UCSD-AML1 (cell line): Measurements from ENCODE around the gene SLC9A1.
"Not testable (repeated sequence)": the region's sequence is repeated elsewhere in the genome, so short reads cannot be mapped to it uniquely, and the experiment has no call there.

Experiments used
- DNase-seq: peaks from one replicate; lab custom pipeline; 2025; ENCODE audit not compliant: unreplicated experiment; lab: John Stamatoyannopoulos, UW

SLC9A1 gene

GRCh38 chr1:27135541-27136235, 19.2 kb downstream of the SLC9A1 start:
- DNase-seq, result no peak

- no peak for DNase-seq
Observed at GRCh38 chr1:27133991-27134390, 20.9 kb downstream of the SLC9A1 start.

- no peak for DNase-seq
Observed at GRCh38 chr1:27133158-27133557, 21.8 kb downstream of the SLC9A1 start.

GRCh38 chr1:27132624-27133023, 22.3 kb downstream of the SLC9A1 start:
- no peak for DNase-seq

- DNase-seq, result no peak
Observed at GRCh38 chr1:27132147-27132546, 22.8 kb downstream of the SLC9A1 start.

- DNase-seq, result no peak
Observed at GRCh38 chr1:27130798-27131197, 24.1 kb downstream of the SLC9A1 start.

GRCh38 chr1:27129225-27129624, 25.7 kb downstream of the SLC9A1 start:
- no peak for DNase-seq

- DNase-seq, result no peak
Observed at GRCh38 chr1:27127419-27127818, 27.5 kb downstream of the SLC9A1 start.

GRCh38 chr1:27126391-27126790, 28.5 kb downstream of the SLC9A1 start:
- DNase-seq, result no peak

- DNase-seq, result not testable (repeated sequence)
Observed at GRCh38 chr1:27125125-27125524, 29.8 kb downstream of the SLC9A1 start.

- no peak for DNase-seq
Observed at GRCh38 chr1:27124405-27124804, 30.5 kb downstream of the SLC9A1 start.

GRCh38 chr1:27122652-27123051, 32.3 kb downstream of the SLC9A1 start:
- peak; percentile 42 for DNase-seq

GRCh38 chr1:27120854-27121253, 34.1 kb downstream of the SLC9A1 start:
- no peak for DNase-seq

- DNase-seq, result no peak
Observed at GRCh38 chr1:27118440-27118689, 36.6 kb downstream of the SLC9A1 start.

GRCh38 chr1:27117733-27118439, 37.0 kb downstream of the SLC9A1 start:
- no peak for DNase-seq

- DNase-seq, result peak; percentile 37
Observed at GRCh38 chr1:27116697-27117096, 38.2 kb downstream of the SLC9A1 start.

- DNase-seq, result no peak
Observed at GRCh38 chr1:27116232-27116631, 38.7 kb downstream of the SLC9A1 start.

GRCh38 chr1:27114546-27114945, 40.4 kb downstream of the SLC9A1 start:
- no peak for DNase-seq

- DNase-seq, result peak; percentile 36
Observed at GRCh38 chr1:27113861-27114260, 41.1 kb downstream of the SLC9A1 start.

- peak; percentile 93 for DNase-seq
Observed at GRCh38 chr1:27111626-27112573, 43.0 kb downstream of the SLC9A1 start.

- DNase-seq, result peak; percentile 74
Observed at GRCh38 chr1:27109103-27109822, 45.7 kb downstream of the SLC9A1 start.
